Testis (tissue), 5 donors: Measurements from ENCODE around the gene GPC3. TPM values are rescaled to one million over a fixed set of nuclear protein-coding genes. Genes with fewer than 3 reads are reported as not detected.

Experiments used
- DNase-seq: peaks from one replicate; pipeline ENCODE4 v3.0.0-alpha.2; 2019
- H3K27ac ChIP-seq, 2 donors: fragments of 200-600 bp; sonication (generic); one replicate each; pipeline ENCODE4 v1.5.1; 2019
- H3K27me3 ChIP-seq: fragments of 200-600 bp; sonication (generic); one replicate; pipeline ENCODE4 v1.5.1; 2019
- H3K36me3 ChIP-seq: fragments of 200-600 bp; sonication (generic); one replicate; pipeline ENCODE4 v1.5.1; 2017; ENCODE audit warnings: low read depth; ENCODE audit errors: missing control alignments
- H3K4me1 ChIP-seq: fragments of 200-600 bp; sonication (generic); one replicate; pipeline ENCODE4 v1.5.1; 2019
- H3K4me3 ChIP-seq, 2 donors: fragments of 200-600 bp; sonication (generic); one replicate each; pipeline ENCODE4 v1.5.1; 2017 to 2019
- H3K9me3 ChIP-seq: fragments of 200-600 bp; sonication (generic); one replicate; pipeline ENCODE4 v1.5.1; 2017
- POLR2A ChIP-seq: fragments of 450-650 bp; IDR thresholded peaks from one replicate; pipeline ENCODE4 v1.6.1; 2017; ENCODE audit warnings: antibody characterized with exemption, mild to moderate bottlenecking, moderate library complexity
- WGBS, 2 donors: methylation state at CpG; one replicate each; pipeline ENCODE4 v1.1.5; 2018; 5-methylcytosine and 5-hydroxymethylcytosine counted together
- intact Hi-C: fragments of 100-400 bp; cut with DNase I; formaldehyde crosslinking; loops from one replicate; pipeline ENCODE4 v1.15.1; 2023; ENCODE audit warnings: low total_unique reads
- long read RNA-seq, 2 donors: transcript quantifications; one replicate each; lab custom pipeline, GENCODE V29; 2026
- polyA plus RNA-seq: library from polyadenylated mRNA; stranded (reverse); fragments of 350-450 nt; fragmentation: Illumina TruSeq; extraction: RNeasy Lipid Tissue Mini Kit (QIAGEN cat#74804); gene quantifications from one replicate; pipeline ENCODE4 v1.2.3, GENCODE V29; 2014; ENCODE audit warnings: low read depth, low replicate concordance; ENCODE audit not compliant: insufficient read depth
- total RNA-seq, 2 donors: library from RNA; depleted of rRNA; stranded (reverse); fragments of >200 nt; gene quantifications; one replicate each; pipeline ENCODE4 v1.2.3, GENCODE V29; 2016
- TF ChIP-seq, protein P1 (sequence below), 3 experiments: fragments of 450-650 bp in 2 of 3; fragments of 200-600 bp in 1 of 3; sonication (generic) in 1 of 3; IDR thresholded peaks; one replicate each; pipeline ENCODE4 v1.5.1; 2016 to 2019; ENCODE audit warnings: antibody characterized with exemption in 3 of 3, mild to moderate bottlenecking in 2 of 3, moderate library complexity in 1 of 3

GPC3 gene
- 1 to 10 TPM; 4.9 to 5.4 TPM for total RNA-seq
- polyA plus RNA-seq: 12.9 TPM
- long read RNA-seq, donor 1, transcript GPC3-201 (8 exons, 2,568 nt): major isoform, 91 of 200 reads
- long read RNA-seq, donor 1, partial matches to known transcripts: 109 of 200 reads
- long read RNA-seq, donor 1, other reads (novel, unspliced or antisense): 0 of 200 reads
- long read RNA-seq, donor 2, transcript GPC3-201 (8 exons, 2,568 nt): major isoform, 50 of 91 reads
- long read RNA-seq, donor 2, partial matches to known transcripts: 40 of 91 reads
- long read RNA-seq, donor 2, other reads (novel, unspliced or antisense): 0 of 91 reads

- intact Hi-C loops: no loop called here
- Histone ChIP-seq H3K27ac (no peak within 1 kb of the TSS), H3K27me3 (no peaks in the 10 kb centered on the region), H3K4me1 (no peaks in the 10 kb centered on the region), H3K4me3 (peak within 1 kb of the TSS in 1 of 2 donors; percentile 31), H3K36me3 (no peaks in the 10 kb centered on the region), H3K9me3 (no peaks in the 10 kb centered on the region)
- TF ChIP-seq, protein P1, sequence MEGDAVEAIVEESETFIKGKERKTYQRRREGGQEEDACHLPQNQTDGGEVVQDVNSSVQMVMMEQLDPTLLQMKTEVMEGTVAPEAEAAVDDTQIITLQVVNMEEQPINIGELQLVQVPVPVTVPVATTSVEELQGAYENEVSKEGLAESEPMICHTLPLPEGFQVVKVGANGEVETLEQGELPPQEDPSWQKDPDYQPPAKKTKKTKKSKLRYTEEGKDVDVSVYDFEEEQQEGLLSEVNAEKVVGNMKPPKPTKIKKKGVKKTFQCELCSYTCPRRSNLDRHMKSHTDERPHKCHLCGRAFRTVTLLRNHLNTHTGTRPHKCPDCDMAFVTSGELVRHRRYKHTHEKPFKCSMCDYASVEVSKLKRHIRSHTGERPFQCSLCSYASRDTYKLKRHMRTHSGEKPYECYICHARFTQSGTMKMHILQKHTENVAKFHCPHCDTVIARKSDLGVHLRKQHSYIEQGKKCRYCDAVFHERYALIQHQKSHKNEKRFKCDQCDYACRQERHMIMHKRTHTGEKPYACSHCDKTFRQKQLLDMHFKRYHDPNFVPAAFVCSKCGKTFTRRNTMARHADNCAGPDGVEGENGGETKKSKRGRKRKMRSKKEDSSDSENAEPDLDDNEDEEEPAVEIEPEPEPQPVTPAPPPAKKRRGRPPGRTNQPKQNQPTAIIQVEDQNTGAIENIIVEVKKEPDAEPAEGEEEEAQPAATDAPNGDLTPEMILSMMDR (IDR thresholded peaks at IDR 0.05): no peak
- no peak for TF ChIP-seq POLR2A
- DNase-seq: peak; percentile 53
- 3% methylated on average over 7 of the region's 90 CpGs; no CpG with 5 or more reads in 1 of the 2 donors for WGBS, 2 donors
Observed at GRCh38 chrX:133985164-133985966, at the start of gene GPC3. TSS of gene GPC3 (minus strand) at chrX:133985594.

DNA sequence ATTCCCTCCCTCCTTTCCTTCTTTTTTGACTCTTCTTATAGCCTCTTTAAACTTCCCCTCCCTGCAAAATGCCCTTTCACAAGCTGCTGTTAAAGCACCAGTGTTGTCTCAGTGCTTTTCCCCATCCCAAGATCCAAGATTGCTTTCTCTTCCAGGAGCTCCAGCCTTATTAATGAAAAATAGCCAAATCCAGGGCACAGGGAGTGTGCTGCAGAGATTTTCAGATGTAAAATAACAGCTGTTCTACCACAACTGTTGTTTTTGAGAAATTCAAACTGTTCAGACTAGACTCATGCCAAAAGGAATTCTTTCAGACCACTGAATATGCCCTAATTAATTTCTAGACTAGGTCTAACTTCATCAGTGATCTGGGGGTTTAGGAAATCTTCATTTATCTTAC, 47.0 kb upstream of the GPC3 start:
- Histone ChIP-seq H3K27ac (no peak overlapping the region), H3K4me3 (no peak overlapping the region), H3K4me1 (no peaks in the 10 kb centered on the region), H3K9me3 (no peaks in the 10 kb centered on the region), H3K27me3 (no peaks in the 10 kb centered on the region), H3K36me3 (no peaks in the 10 kb centered on the region)
- DNase-seq: no peak
- intact Hi-C loops: no loop called here
- TF ChIP-seq, protein P1 (IDR thresholded peaks at IDR 0.05): no peak
- no peak for TF ChIP-seq POLR2A

GRCh38 chrX:134026565-134027311, 41.3 kb upstream of the GPC3 start:
- H3K36me3 ChIP-seq: no peaks in the 10 kb centered on the region
- TF ChIP-seq, protein P1 (IDR thresholded peaks at IDR 0.05): peak in 1 of 3 experiments; percentile 40
- no peak for TF ChIP-seq POLR2A
- DNase-seq: peak; percentile 46
- intact Hi-C loops: no loop called here
- H3K9me3 ChIP-seq: no peaks in the 10 kb centered on the region
- WGBS, 2 donors: 8 to 12% methylated on average over 12 to 15 of the region's 15 CpGs
- H3K4me3 ChIP-seq: no peak overlapping the region
- no peaks in the 10 kb centered on the region for H3K4me1 ChIP-seq
- H3K27me3 ChIP-seq: no peaks in the 10 kb centered on the region
- H3K27ac ChIP-seq: no peak overlapping the region

DNA sequence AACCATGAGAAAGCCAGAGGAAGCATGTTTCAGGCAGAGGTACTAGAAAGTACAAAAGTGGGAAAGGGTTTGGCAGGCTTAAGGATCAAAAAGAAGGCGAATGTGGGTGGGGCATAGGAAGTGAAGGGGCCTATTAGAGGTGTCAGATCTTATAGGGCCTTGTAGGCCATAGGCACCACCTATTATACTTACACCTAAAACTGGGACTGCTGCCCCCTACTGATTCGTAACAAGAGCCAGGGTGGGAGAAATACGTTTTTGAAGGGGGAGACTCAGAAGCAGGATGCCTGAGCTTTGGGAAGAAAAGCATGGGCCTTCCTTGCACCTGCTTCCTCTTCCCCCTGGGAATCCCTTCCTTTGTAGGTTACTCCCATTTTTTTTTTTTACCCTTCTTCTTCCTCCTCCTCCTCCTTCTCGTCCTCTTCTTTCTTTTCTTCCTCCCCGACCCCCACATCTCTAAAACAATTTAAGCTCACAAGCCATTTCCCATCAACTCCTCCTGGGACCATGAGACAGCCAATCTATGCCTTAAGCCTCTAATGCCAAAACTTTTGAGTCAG, 40.7 kb upstream of the GPC3 start:
- intact Hi-C loops: no loop called here

More for the DNA sequence above, 40.7 kb upstream of the GPC3 start:
- Histone ChIP-seq H3K4me3 (no peak overlapping the region), H3K4me1 (no peaks in the 10 kb centered on the region), H3K27ac (no peak overlapping the region), H3K9me3 (no peaks in the 10 kb centered on the region), H3K27me3 (no peaks in the 10 kb centered on the region), H3K36me3 (no peaks in the 10 kb centered on the region)
- DNase-seq: no peak
- no peak for TF ChIP-seq POLR2A
- TF ChIP-seq, protein P1 (IDR thresholded peaks at IDR 0.05): no peak
- WGBS, 2 donors: 46 to 61% methylated on average over 5 of the region's 5 CpGs
